GM18520 (cell line): ENCODE measurements around the gene APOE.
A peak's percentile ranks its signal among the peaks of the same experiment; 100 is the strongest.
"Not testable (repeated sequence)": the region's sequence is repeated elsewhere in the genome, so short reads cannot be mapped to it uniquely, and the experiment has no call there.

Experiments
- ATAC-seq: cut with Tn5 transposase; IDR thresholded peaks from one replicate; pipeline ENCODE4 v1.9.1; 2021; ENCODE audit not compliant: unreplicated experiment

APOE gene

DNA sequence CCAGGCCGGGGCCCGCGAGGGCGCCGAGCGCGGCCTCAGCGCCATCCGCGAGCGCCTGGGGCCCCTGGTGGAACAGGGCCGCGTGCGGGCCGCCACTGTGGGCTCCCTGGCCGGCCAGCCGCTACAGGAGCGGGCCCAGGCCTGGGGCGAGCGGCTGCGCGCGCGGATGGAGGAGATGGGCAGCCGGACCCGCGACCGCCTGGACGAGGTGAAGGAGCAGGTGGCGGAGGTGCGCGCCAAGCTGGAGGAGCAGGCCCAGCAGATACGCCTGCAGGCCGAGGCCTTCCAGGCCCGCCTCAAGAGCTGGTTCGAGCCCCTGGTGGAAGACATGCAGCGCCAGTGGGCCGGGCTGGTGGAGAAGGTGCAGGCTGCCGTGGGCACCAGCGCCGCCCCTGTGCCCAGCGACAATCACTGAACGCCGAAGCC, 3.3 kb downstream of the APOE start:
- ATAC-seq: no peak

- no peak for ATAC-seq
These were observed 4.2 kb downstream of the APOE start for GRCh38 chr19:44909775-44910174.

DNA sequence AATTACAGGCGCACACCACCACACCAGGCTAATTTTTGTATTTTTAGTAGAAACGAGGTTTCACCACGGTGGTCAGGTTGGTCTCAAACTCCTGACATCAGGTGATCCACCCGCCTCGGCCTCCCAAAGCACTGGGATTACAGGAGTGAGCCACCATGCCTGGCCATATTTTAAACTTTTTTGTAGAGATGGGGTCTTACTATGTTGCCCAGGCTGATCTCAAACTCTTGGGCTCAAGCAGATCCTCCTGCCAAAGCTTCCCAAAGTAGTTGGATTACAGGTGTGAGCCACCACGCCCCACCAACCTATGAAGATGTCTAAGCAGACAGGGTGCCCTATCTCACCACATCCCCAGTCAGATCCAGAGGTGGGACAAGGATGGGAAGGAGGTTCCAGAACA, 6.3 kb downstream of the APOE start:
- not testable (repeated sequence) for ATAC-seq

GRCh38 chr19:44912854-44913253, 7.3 kb downstream of the APOE start:
- no peak for ATAC-seq

- ATAC-seq: not testable (repeated sequence)
These were observed 8.2 kb downstream of the APOE start for GRCh38 chr19:44913512-44914432.

DNA sequence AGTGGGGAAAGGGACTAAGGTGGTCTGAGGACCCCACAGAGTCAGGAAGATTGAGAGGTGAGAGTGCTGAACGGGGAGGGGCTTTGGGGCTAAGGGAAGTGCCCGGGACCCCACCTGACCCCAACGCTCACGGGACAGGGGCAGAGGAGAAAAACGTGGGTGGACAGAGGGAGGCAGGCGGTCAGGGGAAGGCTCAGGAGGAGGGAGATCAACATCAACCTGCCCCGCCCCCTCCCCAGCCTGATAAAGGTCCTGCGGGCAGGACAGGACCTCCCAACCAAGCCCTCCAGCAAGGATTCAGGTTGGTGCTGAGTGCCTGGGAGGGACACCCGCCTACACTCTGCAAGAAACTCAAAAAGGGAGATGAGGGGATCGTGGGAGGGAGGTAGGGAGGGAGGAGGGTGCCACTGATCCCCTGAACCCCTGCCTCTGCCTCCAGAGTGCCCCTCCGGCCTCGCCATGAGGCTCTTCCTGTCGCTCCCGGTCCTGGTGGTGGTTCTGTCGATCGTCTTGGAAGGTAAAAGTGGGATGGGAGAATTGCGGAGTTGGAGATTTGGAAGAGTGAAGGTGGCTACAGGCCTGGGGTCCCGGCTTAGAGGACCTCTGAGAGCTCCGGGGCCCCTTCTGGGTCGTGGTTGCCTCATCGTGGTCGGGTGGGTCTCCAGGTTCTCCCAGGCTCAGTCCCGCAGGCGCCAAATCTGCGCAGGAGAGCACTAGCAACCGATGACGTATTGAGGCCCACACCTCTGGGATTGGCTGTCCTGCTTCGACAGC, 9.0 kb downstream of the APOE start, which contains the start of gene APOC1:
APOC1 (plus strand) TSS at position 176 of the 774 bp plus-strand sequence; CDS start at position 460, 284 bp downstream.
- ATAC-seq: peak; percentile 91

GRCh38 chr19:44924243-44924725, 18.7 kb downstream of the APOE start:
- ATAC-seq: no peak

GRCh38 chr19:44925114-44925891, 19.7 kb downstream of the APOE start:
- ATAC-seq: no peak

GRCh38 chr19:44926245-44927077, 20.9 kb downstream of the APOE start:
- ATAC-seq: not testable (repeated sequence)

DNA sequence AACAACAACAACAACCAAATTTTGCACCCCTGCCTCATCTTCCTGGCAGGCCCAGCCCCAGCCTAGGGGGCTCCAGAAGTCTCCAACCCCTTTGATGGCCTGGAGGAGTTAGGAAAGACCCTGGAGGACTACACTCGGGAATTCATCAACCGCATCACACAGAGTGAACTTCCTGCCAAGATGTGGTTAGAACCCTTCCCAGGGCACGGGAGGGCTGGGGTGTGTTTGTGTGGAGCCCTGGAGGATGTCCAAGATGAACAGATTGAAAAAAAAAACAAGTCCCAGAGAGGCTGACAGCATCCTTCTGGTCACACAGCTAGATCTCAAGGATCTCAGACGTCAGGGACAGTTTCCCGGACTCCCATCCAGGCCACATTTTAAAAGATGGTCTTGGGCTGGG, 22.1 kb downstream of the APOE start:
- ATAC-seq: no peak

DNA sequence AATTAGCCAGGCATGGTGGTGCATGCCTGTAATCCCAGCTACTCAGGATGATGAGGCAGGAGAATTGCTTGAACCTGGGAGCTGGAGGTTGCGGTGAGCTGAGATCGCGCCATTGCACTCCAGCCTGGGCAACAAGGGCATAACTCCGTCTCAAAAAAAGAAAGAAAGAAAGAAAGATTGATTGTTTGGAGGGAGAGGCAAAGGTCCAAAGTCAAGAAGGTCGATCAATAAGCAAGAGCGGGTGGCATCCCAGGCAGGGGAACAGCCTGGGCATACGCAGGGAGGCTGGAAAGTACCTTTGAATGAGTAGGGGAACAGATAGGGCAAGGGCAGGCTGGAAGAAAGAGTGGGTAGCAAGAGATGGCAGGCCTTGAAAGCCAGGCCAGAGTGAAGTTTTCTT, 24.5 kb downstream of the APOE start:
- ATAC-seq: no peak

GRCh38 chr19:44931541-44931940, 25.9 kb downstream of the APOE start:
- no peak for ATAC-seq

DNA sequence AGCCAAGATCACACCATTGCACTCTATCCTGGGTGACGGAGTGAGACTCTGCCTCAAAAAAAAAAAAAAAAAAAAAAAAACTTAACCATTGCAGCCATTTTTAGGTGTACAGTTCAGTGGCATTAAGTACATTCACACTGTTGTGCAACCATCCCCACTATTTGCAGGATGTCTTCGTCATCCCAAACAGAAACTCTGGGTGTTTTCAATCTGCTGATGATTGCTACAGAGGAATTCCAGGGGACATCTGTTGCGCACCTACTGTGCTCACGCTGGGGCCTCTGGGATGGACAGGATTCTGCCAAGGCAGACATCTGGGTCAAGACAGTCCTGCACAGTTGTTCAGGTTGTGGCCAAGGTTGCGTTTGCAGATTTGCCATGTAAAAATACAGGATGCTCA, 34.1 kb downstream of the APOE start:
- no peak for ATAC-seq

GRCh38 chr19:44942067-44942571, 36.5 kb downstream of the APOE start, which contains the start of gene APOC4:
Gene APOC4 (plus strand): TSS chr19:44942237. CDS start chr19:44942278, 41 bp downstream.
- no peak for ATAC-seq

DNA sequence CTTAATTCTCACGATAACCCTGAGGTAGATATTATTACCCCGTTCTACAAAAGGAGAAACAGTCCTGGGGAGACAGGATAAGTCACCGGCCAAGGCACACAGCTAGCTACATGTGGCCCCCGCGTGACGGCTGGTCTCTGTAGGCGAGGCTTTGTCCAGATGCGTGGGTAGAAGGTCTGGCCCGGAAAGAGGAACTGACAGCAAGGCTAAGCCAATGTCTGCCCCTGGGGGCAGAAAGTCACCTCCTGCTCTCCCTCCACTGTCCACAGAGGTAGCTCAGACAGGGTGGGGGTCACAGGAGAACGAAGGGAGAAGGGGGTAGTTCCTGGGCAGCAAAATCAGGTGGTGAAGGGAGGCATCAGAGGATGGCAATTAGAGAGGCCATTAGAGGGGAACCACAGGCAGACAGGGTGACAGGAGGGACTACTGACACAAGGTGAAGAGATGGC, 38.2 kb downstream of the APOE start:
- ATAC-seq: no peak

GRCh38 chr19:44947041-44947581, 41.5 kb downstream of the APOE start:
- ATAC-seq: no peak

DNA sequence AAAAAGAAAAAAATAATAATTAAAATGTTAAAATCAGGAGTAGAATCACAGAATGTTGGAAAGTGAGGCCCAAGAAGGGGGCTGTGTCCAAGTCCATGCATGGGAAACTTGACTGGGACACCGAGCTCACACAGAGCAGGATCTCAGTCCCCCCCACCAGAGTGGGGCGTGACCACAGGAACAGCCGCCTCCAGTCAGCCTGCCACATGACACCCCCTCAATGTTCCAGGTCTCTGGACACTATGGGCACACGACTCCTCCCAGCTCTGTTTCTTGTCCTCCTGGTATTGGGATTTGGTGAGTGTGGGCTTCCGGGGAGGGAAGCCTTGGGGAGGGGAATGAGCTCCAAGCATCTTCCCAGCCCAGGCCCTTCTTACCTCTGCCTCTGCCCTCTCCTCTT, 42.6 kb downstream of the APOE start:
- no peak for ATAC-seq

DNA sequence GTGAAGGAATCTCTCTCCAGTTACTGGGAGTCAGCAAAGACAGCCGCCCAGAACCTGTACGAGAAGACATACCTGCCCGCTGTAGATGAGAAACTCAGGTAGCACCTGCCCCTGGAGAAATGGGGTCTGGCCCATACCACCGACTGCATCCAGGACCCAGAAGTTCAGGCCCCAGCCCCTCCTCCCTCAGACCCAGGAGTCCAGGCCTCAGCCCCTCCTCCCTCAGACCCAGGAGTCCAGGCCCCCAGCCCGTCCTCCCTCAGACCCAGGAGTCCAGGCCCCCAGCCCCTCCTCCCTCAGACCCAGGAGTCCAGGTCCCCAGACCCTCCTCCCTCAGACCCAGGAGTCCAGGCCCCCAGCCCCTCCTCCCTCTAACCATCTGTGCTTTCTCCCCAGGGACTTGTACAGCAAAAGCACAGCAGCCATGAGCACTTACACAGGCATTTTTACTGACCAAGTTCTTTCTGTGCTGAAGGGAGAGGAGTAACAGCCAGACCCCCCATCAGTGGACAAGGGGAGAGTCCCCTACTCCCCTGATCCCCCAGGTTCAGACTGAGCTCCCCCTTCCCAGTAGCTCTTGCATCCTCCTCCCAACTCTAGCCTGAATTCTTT, 43.3 kb downstream of the APOE start:
- no peak for ATAC-seq

DNA sequence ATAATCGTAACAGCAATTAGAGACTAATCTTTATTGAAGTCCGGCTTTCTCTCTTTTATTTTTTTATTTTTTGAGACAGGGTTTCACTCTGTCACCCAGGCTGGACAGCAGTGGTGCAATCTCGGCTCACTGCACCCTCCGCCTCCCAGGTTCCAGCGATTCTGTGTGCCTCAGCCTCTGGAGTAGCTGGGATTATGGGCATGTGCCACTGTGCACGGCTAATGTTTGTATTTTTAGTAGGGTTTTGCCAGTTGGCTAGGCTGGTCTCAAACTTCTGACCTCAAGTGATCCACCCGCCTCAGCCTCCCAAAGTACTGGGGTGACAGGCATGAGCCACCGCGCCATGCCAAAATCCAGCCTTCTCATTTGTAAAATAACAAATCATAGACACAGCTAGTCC, 44.0 kb downstream of the APOE start:
- ATAC-seq: no peak
